B cell (primary cell): Measurements from ENCODE around the gene WDR5. TPM values are rescaled to one million over a fixed set of nuclear protein-coding genes. Genes with fewer than 3 reads are reported as not detected.

Experiments
- ATAC-seq: fragments of 200-7000 bp; cut with Tn5 transposase; one replicate; pipeline ENCODE4 v1.10.0; 2021; ENCODE audit warnings: low read depth, mild to moderate bottlenecking, moderate number of reproducible peaks, moderate library complexity
- CTCF ChIA-PET: fragments of 350-600 bp; sonication (Branson Sonifier 250); formaldehyde crosslinking; loops from one replicate; lab custom pipeline; 2021; ENCODE audit warnings: antibody characterized with exemption, inconsistent platforms; lab: Charles Lee
- POLR2A ChIA-PET: fragments of 350-600 bp; sonication (Branson Sonifier 250); formaldehyde crosslinking; loops from one replicate; lab custom pipeline; 2021; ENCODE audit warnings: antibody characterized with exemption; lab: Charles Lee
- DNase-seq: peaks from one replicate; pipeline ENCODE4 v3.0.0; 2013
- H2AFZ ChIP-seq: 2 replicates; pipeline ENCODE4 v1.6.1; 2012; ENCODE audit warnings: mild to moderate bottlenecking, low read depth, low read length; ENCODE audit not compliant: insufficient read depth, poor library complexity, severe bottlenecking
- H3K27ac ChIP-seq, 2 donors: 1 replicate in 1 of 2; 2 replicates in 1 of 2; pipeline ENCODE4 v1.5.1; 2012 to 2013; ENCODE audit warnings: low read length in 2 of 2, mild to moderate bottlenecking in 2 of 2, moderate library complexity in 1 of 2
- H3K27me3 ChIP-seq, 4 experiments: fragments of 200-600 bp in 1 of 4; sonication (generic) in 1 of 4; replicated peaks in 1 of 4; 1 replicate in 2 of 4; 2 replicates in 2 of 4; pipeline versions ENCODE4 v1.6.1 to v1.7.0; 2013 to 2016; ENCODE audit warnings: low read length in 3 of 4, mild to moderate bottlenecking in 2 of 4, mixed read lengths in 1 of 4, moderate library complexity in 1 of 4; ENCODE audit not compliant: insufficient read depth in 4 of 4, control insufficient read depth in 3 of 4; ENCODE audit errors: control extremely low read depth in 1 of 4
- H3K36me3 ChIP-seq, 2 experiments: replicated peaks in 1 of 2; 1 replicate in 1 of 2; 2 replicates in 1 of 2; pipeline versions ENCODE4 v1.6.1 to v1.7.1; 2013; ENCODE audit warnings: low read length in 1 of 2; ENCODE audit not compliant: insufficient read depth in 2 of 2, control insufficient read depth in 1 of 2; ENCODE audit errors: control extremely low read depth in 1 of 2, extremely low read depth in 1 of 2
- H3K4me1 ChIP-seq, 2 donors: fragments of 200-600 bp in 1 of 2; sonication (generic) in 1 of 2; 1 replicate in 1 of 2; 2 replicates in 1 of 2; pipeline versions ENCODE4 v1.5.1 to v1.6.1; 2013 to 2017; ENCODE audit warnings: low read length in 2 of 2; ENCODE audit not compliant: control insufficient read depth in 2 of 2, insufficient read depth in 2 of 2
- H3K4me2 ChIP-seq: replicated peaks from 2 replicates; pipeline ENCODE3; 2012; ENCODE audit warnings: mild to moderate bottlenecking, low read depth, low read length; ENCODE audit not compliant: poor library complexity, severe bottlenecking
- H3K4me3 ChIP-seq, 5 experiments: fragments of 200-600 bp in 1 of 5; sonication (generic) in 1 of 5; 1 replicate in 3 of 5; 2 replicates in 2 of 5; pipeline versions ENCODE4 v1.5.1 to v1.7.0; 2011 to 2016; ENCODE audit warnings: low read length in 4 of 5, mild to moderate bottlenecking in 4 of 5, low read depth in 2 of 5, control low read depth in 1 of 5, moderate library complexity in 1 of 5; ENCODE audit not compliant: insufficient read depth in 1 of 5; ENCODE audit errors: control extremely low read depth in 1 of 5, extremely low read depth in 1 of 5
- H3K79me2 ChIP-seq: fragments of 200-600 bp; sonication (generic); one replicate; pipeline ENCODE4 v1.6.0; 2016; ENCODE audit warnings: low read length; ENCODE audit not compliant: control insufficient read depth, insufficient read depth
- H3K9ac ChIP-seq: fragments of 200-600 bp; sonication (generic); 2 replicates; pipeline ENCODE4 v1.6.1; 2017; ENCODE audit warnings: mild to moderate bottlenecking, low read length, moderate library complexity
- H3K9me3 ChIP-seq, 3 donors: one replicate each; pipeline versions ENCODE4 v1.6.1 to v1.7.1; 2013; ENCODE audit warnings: low read length in 2 of 3; ENCODE audit not compliant: control insufficient read depth in 2 of 3, insufficient read depth in 1 of 3; ENCODE audit errors: control extremely low read depth in 1 of 3
- H4K20me1 ChIP-seq: 2 replicates; pipeline ENCODE4 v1.6.0; 2012; ENCODE audit warnings: mild to moderate bottlenecking, low read length; ENCODE audit not compliant: insufficient read depth, control insufficient read depth, poor library complexity, severe bottlenecking
- H3K27ac Mint-ChIP-seq: one replicate; pipeline ENCODE4 v1.8.0; 2021; ENCODE audit warnings: mixed read lengths
- H3K27me3 Mint-ChIP-seq: one replicate; pipeline ENCODE4 v1.8.0; 2021; ENCODE audit warnings: mixed read lengths
- H3K4me1 Mint-ChIP-seq: one replicate; pipeline ENCODE4 v1.8.0; 2021; ENCODE audit warnings: mixed read lengths
- H3K4me3 Mint-ChIP-seq: one replicate; pipeline ENCODE4 v1.8.0; 2021; ENCODE audit warnings: mixed read lengths
- H3K9me3 Mint-ChIP-seq: one replicate; pipeline ENCODE4 v1.8.0; 2022; ENCODE audit warnings: mixed read lengths; ENCODE audit not compliant: insufficient read depth
- CTCF ChIP-seq: fragments of 200-600 bp; IDR thresholded peaks from one replicate; pipeline ENCODE4 v1.8.0; 2022; ENCODE audit warnings: antibody characterized with exemption, mild to moderate bottlenecking
- EZH2 ChIP-seq: IDR thresholded peaks from 2 replicates; pipeline ENCODE4 v1.6.1; 2012; ENCODE audit warnings: borderline replicate concordance, low read depth, mild to moderate bottlenecking, moderate library complexity, low read length; ENCODE audit not compliant: insufficient read depth, poor library complexity, severe bottlenecking
- WGBS: methylation state at CpG from one replicate; pipeline ENCODE4 v1.1.5; 2013; ENCODE audit warnings: missing lambda C conversion rate; ENCODE audit not compliant: insufficient coverage; 5-methylcytosine and 5-hydroxymethylcytosine counted together
- intact Hi-C: fragments of 100-400 bp; cut with micrococcal nuclease; formaldehyde crosslinking; loops from one replicate; pipeline ENCODE4 v1.10.0; 2022
- polyA plus RNA-seq: library from polyadenylated mRNA; depleted of rRNA; stranded (reverse); fragments of >200 nt; gene quantifications from 2 replicates; pipeline ENCODE4 v1.2.3, GENCODE V29; 2012
- total RNA-seq, 2 donors: library from RNA; stranded (reverse); fragments of 120-200 nt in 1 of 2; gene quantifications; 1 replicate in 1 of 2; 2 replicates in 1 of 2; pipeline versions ENCODE4 v1.2.3 to v1.2.4, GENCODE V29; 2013 to 2022

The WDR5 gene
- total and polyA plus RNA-seq, 2 donors (not counting 1 experiment from before 2014, with no cell fraction given) = 18.0 to 23.8 TPM

GRCh38 chr9:134166374-134166773 is 30.5 kb downstream of the WDR5 start:
- H3K4me2 ChIP-seq = no peak overlapping the region
- ATAC-seq (no peak), DNase-seq (no peak)
- no peaks in the 10 kb centered on the region for H3K27me3 ChIP-seq
- H3K4me1 Mint-ChIP-seq = peaks cover 12% of the 10 kb centered on the region
- no peak for TF ChIP-seq CTCF
- TF ChIP-seq EZH2 = no peak
- no peak overlapping the region for H3K9ac ChIP-seq
- ChIA-PET POLR2A (no interaction called here), CTCF (no interaction called here)
- peak overlapping the region; percentile 59 for H3K27ac Mint-ChIP-seq
- H3K36me3 ChIP-seq = no peaks in the 10 kb centered on the region
- WGBS = 99% methylated on average over 13 of the region's 13 CpGs
- peaks cover 3% of the 10 kb centered on the region for H3K79me2 ChIP-seq
- H3K27ac ChIP-seq = no peak overlapping the region
- peaks cover 9 to 13% of the 10 kb centered on the region in 2 donors for H3K4me1 ChIP-seq
- no peaks in the 10 kb centered on the region for H3K9me3 Mint-ChIP-seq
- peaks cover 0 to 7% (median 2%) of the 10 kb centered on the region in 3 donors for H3K9me3 ChIP-seq
- no peak overlapping the region for H3K4me3 ChIP-seq
- H3K4me3 Mint-ChIP-seq = no peak overlapping the region
- no peak overlapping the region for H2AFZ ChIP-seq
- H4K20me1 ChIP-seq = no peaks in the 10 kb centered on the region
- no peaks in the 10 kb centered on the region for H3K27me3 Mint-ChIP-seq
- intact Hi-C loops = no loop called here

GRCh38 chr9:134167530-134167931 is 31.6 kb downstream of the WDR5 start:
- Histone ChIP-seq H4K20me1 (no peaks in the 10 kb centered on the region), H3K27ac (no peak overlapping the region), H3K4me1 (peaks cover 9 to 13% of the 10 kb centered on the region in 2 donors), H3K4me3 (no peak overlapping the region), H3K9me3 (peaks cover 0 to 7% (median 2%) of the 10 kb centered on the region in 3 donors), H3K27me3 (no peaks in the 10 kb centered on the region), H3K9ac (no peak overlapping the region), H3K36me3 (no peaks in the 10 kb centered on the region), H2AFZ (no peak overlapping the region), H3K4me2 (no peak overlapping the region), H3K79me2 (peaks cover 3% of the 10 kb centered on the region)
- CTCF ChIA-PET = interaction anchor here (5.6 to 5.9 kb wide), 2 partner anchors 275 to 280 kb away, joined by 59 to 94 read pairs; no protein-coding TSS in a partner anchor
- Mint-ChIP-seq H3K9me3 (no peaks in the 10 kb centered on the region), H3K27ac (no peak overlapping the region), H3K4me1 (peaks cover 14% of the 10 kb centered on the region), H3K4me3 (no peak overlapping the region), H3K27me3 (no peaks in the 10 kb centered on the region)
- POLR2A ChIA-PET = no interaction called here
- DNase-seq = no peak
- 80% methylated on average over 2 of the region's 4 CpGs for WGBS
- no peak for ATAC-seq
- TF ChIP-seq CTCF (no peak), EZH2 (no peak)
- intact Hi-C loops = no loop called here
